Ovary (tissue), 3 donors: ENCODE measurements around the gene FSTL1.

ENCODE experiments used
- POLR2A ChIP-seq: fragments of 450-650 bp; IDR thresholded peaks from one replicate; pipeline ENCODE4 v1.6.1; 2017; ENCODE audit warnings: antibody characterized with exemption, mild to moderate bottlenecking, moderate library complexity
- TF ChIP-seq, protein P1 (sequence below), 3 donors: fragments of 450-650 bp in 2 of 3; fragments of 200-600 bp in 1 of 3; IDR thresholded peaks; one replicate each; pipeline versions ENCODE4 v1.5.1 to v1.8.0; 2016 to 2022; ENCODE audit warnings: antibody characterized with exemption in 3 of 3, mild to moderate bottlenecking in 1 of 3
- donor health status: DM: no; HTN: no; CAD: no.

DNA sequence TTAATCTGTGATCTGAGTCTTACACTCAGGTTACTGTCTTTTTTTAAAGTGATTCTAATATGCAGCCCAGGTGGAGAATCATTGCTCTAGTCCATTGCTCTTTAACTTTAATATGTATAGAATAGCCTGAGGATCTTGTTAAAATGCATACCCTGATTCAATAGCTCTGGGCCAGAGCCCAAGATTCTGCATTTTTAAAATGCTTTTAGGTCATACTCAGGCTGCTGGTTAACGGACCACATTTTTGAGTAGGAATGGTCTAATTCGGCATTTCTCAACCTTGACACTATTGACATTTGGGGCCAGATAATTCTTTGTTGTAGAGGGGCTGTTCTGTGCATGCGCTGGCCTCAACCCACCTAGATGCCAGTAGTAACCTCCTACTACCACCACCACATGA is 20.9 kb upstream of the FSTL1 start:
- TF ChIP-seq, protein P1, sequence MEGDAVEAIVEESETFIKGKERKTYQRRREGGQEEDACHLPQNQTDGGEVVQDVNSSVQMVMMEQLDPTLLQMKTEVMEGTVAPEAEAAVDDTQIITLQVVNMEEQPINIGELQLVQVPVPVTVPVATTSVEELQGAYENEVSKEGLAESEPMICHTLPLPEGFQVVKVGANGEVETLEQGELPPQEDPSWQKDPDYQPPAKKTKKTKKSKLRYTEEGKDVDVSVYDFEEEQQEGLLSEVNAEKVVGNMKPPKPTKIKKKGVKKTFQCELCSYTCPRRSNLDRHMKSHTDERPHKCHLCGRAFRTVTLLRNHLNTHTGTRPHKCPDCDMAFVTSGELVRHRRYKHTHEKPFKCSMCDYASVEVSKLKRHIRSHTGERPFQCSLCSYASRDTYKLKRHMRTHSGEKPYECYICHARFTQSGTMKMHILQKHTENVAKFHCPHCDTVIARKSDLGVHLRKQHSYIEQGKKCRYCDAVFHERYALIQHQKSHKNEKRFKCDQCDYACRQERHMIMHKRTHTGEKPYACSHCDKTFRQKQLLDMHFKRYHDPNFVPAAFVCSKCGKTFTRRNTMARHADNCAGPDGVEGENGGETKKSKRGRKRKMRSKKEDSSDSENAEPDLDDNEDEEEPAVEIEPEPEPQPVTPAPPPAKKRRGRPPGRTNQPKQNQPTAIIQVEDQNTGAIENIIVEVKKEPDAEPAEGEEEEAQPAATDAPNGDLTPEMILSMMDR (IDR thresholded peaks at IDR 0.05) = no peak
- TF ChIP-seq POLR2A = no peak
